GM23248 (cell line): Measurements from ENCODE around the gene TEKT3.

Experiments
- EZH2 ChIP-seq: fragments of 200-600 bp; sonication (generic); IDR thresholded peaks from 2 replicates; pipeline ENCODE4 v1.6.1; 2018; ENCODE audit warnings: antibody characterized with exemption, mild to moderate bottlenecking; ENCODE audit not compliant: insufficient read depth, poor library complexity, severe bottlenecking
- EZH2phosphoT487 ChIP-seq: fragments of 200-600 bp; sonication (generic); IDR thresholded peaks from 2 replicates; pipeline ENCODE4 v1.6.1; 2018; ENCODE audit warnings: antibody characterized with exemption, moderate library complexity, mild to moderate bottlenecking, low read depth; ENCODE audit not compliant: insufficient read depth

DNA sequence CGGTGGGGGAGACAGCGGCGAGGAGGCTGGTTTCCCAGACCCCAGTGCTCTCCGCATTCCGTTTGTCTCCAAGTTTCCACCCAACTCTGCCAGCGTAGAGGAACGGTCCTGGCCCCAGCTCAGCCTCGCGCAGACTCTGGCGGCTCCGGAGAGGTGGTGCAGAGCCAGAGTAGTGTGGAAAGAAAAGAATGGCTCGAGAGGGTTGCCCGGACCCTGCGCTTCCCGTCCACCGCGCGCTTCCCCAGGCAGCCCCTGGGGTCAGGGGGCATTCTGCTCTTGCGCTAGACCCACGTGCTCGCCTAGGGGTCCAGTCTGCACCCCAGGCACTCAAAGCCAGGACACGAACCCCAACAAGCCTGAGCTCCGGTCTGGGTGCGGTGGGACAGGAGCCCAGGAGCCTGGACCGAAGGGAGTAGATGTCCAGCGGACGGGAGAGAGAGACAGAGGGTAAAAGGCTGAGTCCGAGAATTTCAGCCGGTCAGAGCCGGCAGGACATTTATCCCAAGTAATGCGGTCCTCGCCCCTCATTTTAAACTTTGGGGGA lies 80.1 kb downstream of the TEKT3 start:
- TF ChIP-seq EZH2, result no peak
- no peak for TF ChIP-seq EZH2phosphoT487
